ENCODE data around the gene MRPL23. TPM values are rescaled to one million over a fixed set of nuclear protein-coding genes. Genes with fewer than 3 reads are reported as not detected.
A peak's percentile ranks its signal among the peaks of the same experiment; 100 is the strongest.

MRPL23 gene
- total and polyA plus RNA-seq, 2 of the 8 experiments (the other 6 are each of a cell fraction or from before 2014, with no cell fraction given), result 86.4 to 244 TPM

GRCh38 chr11:1936781-1937615 lies 10.1 kb upstream of the MRPL23 start:
- Histone ChIP-seq H4K8ac (ENCODE audit: extremely low read depth, insufficient read depth, low read length) (no peak overlapping the region; the same call in none of the 2 replicates), H3K36me3 (ENCODE audit: control insufficient read depth in 2 of 4, insufficient read depth in 4 of 4, low read length in 3 of 4) (no peaks in the 10 kb centered on the region), H3K27me3 (replicated peaks in 1 of 4; ENCODE audit: control insufficient read depth in 3 of 4, extremely low read depth in 1 of 4, insufficient read depth in 3 of 4, low read length in 3 of 4) (no peaks in the 10 kb centered on the region), H3K4ac (replicated peaks; ENCODE audit: insufficient read length, low read depth, low read length) (no peak overlapping the region), H2BK20ac (ENCODE audit: low read length) (no peak overlapping the region), H3K79me1 (ENCODE audit: low read depth, low read length) (no peaks in the 10 kb centered on the region), H3K23me2 (ENCODE audit: low read depth, low read length) (peaks cover 6% of the 10 kb centered on the region; the same call in 1 of the 2 replicates), H2BK5ac (ENCODE audit: low read depth, low read length) (no peak overlapping the region), H2BK120ac (replicated peaks; ENCODE audit: low read depth, low read length) (no peak overlapping the region), H3K9me3 (ENCODE audit: insufficient read depth in 2 of 2, low read depth in 1 of 2, low read length in 1 of 2) (no peaks in the 10 kb centered on the region), H3K14ac (ENCODE audit: insufficient read length) (no peak overlapping the region), H2AK5ac (ENCODE audit: low read depth, low read length) (no peak overlapping the region), H4K91ac (replicated peaks; ENCODE audit: insufficient read length, low read length) (no peak overlapping the region), H3K9ac (replicated peaks in 1 of 4; ENCODE audit: extremely low read depth in 1 of 4, low read depth in 3 of 4, low read length in 3 of 4) (no peak overlapping the region), H3K27ac (ENCODE audit: low read depth, low read length) (no peak overlapping the region), H3K4me2 (ENCODE audit: insufficient read depth in 1 of 2, low read depth in 2 of 2, low read length in 2 of 2) (no peak overlapping the region), H3K4me3 (ENCODE audit: extremely low read depth in 1 of 4, insufficient read depth in 2 of 4, low read depth in 3 of 4, low read length in 4 of 4) (no peak overlapping the region), H4K20me1 (replicated peaks in 1 of 2; ENCODE audit: control insufficient read depth in 1 of 2, insufficient read depth in 2 of 2, low read length in 2 of 2) (no peaks in the 10 kb centered on the region), H2BK12ac (ENCODE audit: low read depth, low read length) (peak overlapping the region; percentile 50; the same call in 1 of the 2 replicates), H3K4me1 (replicated peaks in 1 of 4; ENCODE audit: control insufficient read depth in 3 of 4, insufficient read depth in 4 of 4, low read length in 3 of 4) (peaks cover 0 to 3% (median 0%) of the 10 kb centered on the region in 4 experiments; a peak in 1 of 7 replicates), H2AFZ (ENCODE audit: low read length) (no peak overlapping the region), H2BK15ac (ENCODE audit: low read length) (0 out of 2 replicates have a peak overlapping the region, but pooled peaks have one; percentile 61), H3K23ac (ENCODE audit: insufficient read length) (no peak overlapping the region), H4K5ac (ENCODE audit: insufficient read length, low read depth, low read length) (no peak overlapping the region), H3K56ac (replicated peaks; ENCODE audit: insufficient read length, low read depth, low read length) (no peak overlapping the region), H3K79me2 (ENCODE audit: control insufficient read depth in 1 of 2, insufficient read depth in 2 of 2, low read length in 2 of 2) (no peaks in the 10 kb centered on the region), H3K18ac (ENCODE audit: extremely low read depth, low read length) (no peak overlapping the region)
- TF ChIP-seq GTF2F1 (IDR thresholded peaks at IDR 0.05; ENCODE audit: borderline replicate concordance, low read depth, low read length) (no peak), HDAC2 (IDR thresholded peaks at IDR 0.05; ENCODE audit: borderline replicate concordance in 1 of 2, low read depth in 2 of 2, low read length in 2 of 2) (no peak), SAP30 (IDR thresholded peaks at IDR 0.05; ENCODE audit: insufficient read depth, insufficient replicate concordance, low read length) (no peak), EP300 (IDR thresholded peaks at IDR 0.05; ENCODE audit: borderline replicate concordance in 1 of 2, low read depth in 2 of 2, low read length in 2 of 2) (no peak), MAX (IDR thresholded peaks at IDR 0.05) (no peak), BCL11A (IDR thresholded peaks at IDR 0.05; ENCODE audit: low read depth in 2 of 2, low read length in 2 of 2) (no peak), SIN3A (conservative IDR thresholded peaks at IDR 0.05 in 1 of 2, IDR thresholded peaks at IDR 0.05 in 1 of 2; ENCODE audit: low read depth in 1 of 2, low read length in 2 of 2) (no peak)
- 83% methylated on average over 30 of the region's 34 CpGs; no CpG with 5 or more reads in 1 of the 2 experiments for WGBS, 2 experiments (ENCODE audit: extremely low coverage in 1 of 2, insufficient coverage in 1 of 2, insufficient read length in 1 of 2, insufficient replicate concordance in 2 of 2, low coverage in 1 of 2, low lambda C conversion rate in 2 of 2, missing lambda C conversion rate in 1 of 2)
- peak in 1 of 2 experiments; percentile 49 for DNase-seq (ENCODE audit: low read depth in 1 of 2, low spot score in 2 of 2)
- POLR2A ChIA-PET (ENCODE audit: partially characterized antibody), result no interaction called here
- no peak for FAIRE-seq
- CTCF ChIA-PET (ENCODE audit: partially characterized antibody), result interaction anchor here (1.6 to 3.1 kb wide), 8 partner anchors 15 to 214 kb away, joined by 3 to 16 read pairs (median 5); partner anchors contain the start of gene TNNT3

All from H1 (cell line).